Liver (tissue), 9 donors: ENCODE data around the gene ZNF423. TPM values are rescaled to one million over a fixed set of nuclear protein-coding genes. Genes with fewer than 3 reads are reported as not detected.

ENCODE experiments used
- DNase-seq: peaks from one replicate; pipeline ENCODE4 v3.0.0-alpha.2; 2017; ENCODE audit warnings: low spot score
- H3K27ac ChIP-seq, 2 donors: one replicate each; pipeline ENCODE4 v1.7.0; 2013; ENCODE audit warnings: inconsistent platforms in 2 of 2, low read length in 2 of 2, control low read depth in 1 of 2, low read depth in 1 of 2, mild to moderate bottlenecking in 1 of 2
- H3K27me3 ChIP-seq, 4 donors: one replicate each; pipeline versions ENCODE4 v1.6.1 to v1.7.0; 2013; ENCODE audit warnings: low read length in 3 of 4, inconsistent platforms in 1 of 4, mild to moderate bottlenecking in 1 of 4, moderate library complexity in 1 of 4; ENCODE audit not compliant: control insufficient read depth in 4 of 4, insufficient read depth in 4 of 4
- H3K36me3 ChIP-seq, 4 donors: one replicate each; pipeline versions ENCODE4 v1.6.1 to v1.7.0; 2013; ENCODE audit warnings: low read length in 3 of 4, mild to moderate bottlenecking in 3 of 4, low read depth in 1 of 4, moderate library complexity in 1 of 4; ENCODE audit not compliant: control insufficient read depth in 4 of 4, insufficient read depth in 3 of 4
- H3K4me1 ChIP-seq, 4 donors: one replicate each; pipeline versions ENCODE4 v1.6.1 to v1.7.0; 2013; ENCODE audit warnings: low read length in 3 of 4, mild to moderate bottlenecking in 3 of 4, moderate library complexity in 1 of 4; ENCODE audit not compliant: control insufficient read depth in 4 of 4, insufficient read depth in 4 of 4
- H3K4me3 ChIP-seq, 3 donors: one replicate each; pipeline versions ENCODE4 v1.6.1 to v1.7.0; 2013; ENCODE audit warnings: low read length in 3 of 3, control low read depth in 1 of 3, low read depth in 1 of 3, mild to moderate bottlenecking in 1 of 3
- H3K9ac ChIP-seq, 2 donors: one replicate each; pipeline ENCODE4 v1.7.0; 2013; ENCODE audit warnings: low read length in 2 of 2, mild to moderate bottlenecking in 2 of 2, moderate library complexity in 2 of 2, control low read depth in 1 of 2, low read depth in 1 of 2
- H3K9me3 ChIP-seq, 4 donors: one replicate each; pipeline versions ENCODE4 v1.6.1 to v1.7.0; 2013; ENCODE audit warnings: low read length in 3 of 4; ENCODE audit not compliant: control insufficient read depth in 4 of 4
- EGR1 ChIP-seq, 2 donors: IDR thresholded peaks; 2 replicates each; pipeline ENCODE4 v1.6.1; 2016 to 2018; ENCODE audit warnings: antibody characterized with exemption in 2 of 2, low read depth in 2 of 2
- FOXA1 ChIP-seq: IDR thresholded peaks from 2 replicates; pipeline ENCODE4 v1.6.1; 2016; ENCODE audit warnings: antibody characterized with exemption
- FOXA2 ChIP-seq: IDR thresholded peaks from 2 replicates; pipeline ENCODE4 v1.6.1; 2016; ENCODE audit warnings: antibody characterized with exemption
- GABPA ChIP-seq, 2 donors: IDR thresholded peaks in 1 of 2; conservative IDR thresholded peaks in 1 of 2; 2 replicates each; pipeline ENCODE4 v1.6.1; 2016; ENCODE audit warnings: antibody characterized with exemption in 2 of 2, mild to moderate bottlenecking in 1 of 2, moderate library complexity in 1 of 2
- HNF4G ChIP-seq: IDR thresholded peaks from 2 replicates; pipeline ENCODE4 v1.6.1; 2016; ENCODE audit warnings: antibody characterized with exemption
- JUND ChIP-seq, 2 donors: IDR thresholded peaks; 2 replicates each; pipeline ENCODE4 v1.6.1; 2016; ENCODE audit warnings: antibody characterized with exemption in 2 of 2
- NR2F2 ChIP-seq: IDR thresholded peaks from 2 replicates; pipeline ENCODE4 v1.6.1; 2016; ENCODE audit warnings: antibody characterized with exemption
- RAD21 ChIP-seq, 2 donors: IDR thresholded peaks; 2 replicates each; pipeline ENCODE4 v1.6.1; 2016; ENCODE audit warnings: antibody characterized with exemption in 2 of 2, mild to moderate bottlenecking in 2 of 2
- REST ChIP-seq: IDR thresholded peaks from 2 replicates; pipeline ENCODE4 v1.6.1; 2016; ENCODE audit warnings: antibody characterized with exemption, mild to moderate bottlenecking
- RXRA ChIP-seq, 2 donors: IDR thresholded peaks; 2 replicates each; pipeline ENCODE4 v1.6.1; 2017 to 2018; ENCODE audit warnings: antibody characterized with exemption in 2 of 2, mild to moderate bottlenecking in 1 of 2
- SP1 ChIP-seq: IDR thresholded peaks from 2 replicates; pipeline ENCODE4 v1.6.1; 2018; ENCODE audit warnings: antibody characterized with exemption, mild to moderate bottlenecking
- TAF1 ChIP-seq: conservative IDR thresholded peaks from 2 replicates; pipeline ENCODE4 v1.6.1; 2016; ENCODE audit warnings: antibody characterized with exemption, mild to moderate bottlenecking
- YY1 ChIP-seq: IDR thresholded peaks from 2 replicates; pipeline ENCODE4 v1.6.1; 2016; ENCODE audit warnings: antibody characterized with exemption, mild to moderate bottlenecking
- ZBTB33 ChIP-seq: IDR thresholded peaks from 2 replicates; pipeline ENCODE4 v1.6.1; 2016; ENCODE audit warnings: antibody characterized with exemption
- WGBS: extraction: QIAGEN DNeasy Blood & Tissue Kit; methylation state at CpG from one replicate; pipeline ENCODE4 v1.1.7; 2013; 5-methylcytosine and 5-hydroxymethylcytosine counted together
- polyA plus RNA-seq, 2 donors: library from polyadenylated mRNA; stranded (reverse) in 1 of 2; unstranded in 1 of 2; fragments of 200-250 nt in 1 of 2; fragments of >200 nt in 1 of 2; fragmentation: Nextera tagmentation in 1 of 2; extraction: Ambion mirVana in 1 of 2; gene quantifications; one replicate each; pipeline versions ENCODE4 v1.2.1 to v1.2.3, GENCODE V29; 2013 to 2015
- total RNA-seq, 2 donors: library from RNA; depleted of rRNA; stranded (reverse); fragments of >200 nt; gene quantifications; one replicate each; pipeline ENCODE4 v1.2.3, GENCODE V29; 2014
- TF ChIP-seq, protein P1 (sequence below): IDR thresholded peaks from 2 replicates; pipeline ENCODE4 v1.6.1; 2016; ENCODE audit warnings: antibody characterized with exemption
- TF ChIP-seq, protein P2 (sequence below): fragments of 150-350 bp; IDR thresholded peaks from 2 replicates; pipeline ENCODE4 v1.5.1; 2017; ENCODE audit warnings: improper control_type of control experiment, low read depth, low read length; ENCODE audit not compliant: missing input control
- TF ChIP-seq, protein P3 (sequence below): IDR thresholded peaks from 2 replicates; pipeline ENCODE4 v1.6.1; 2016; ENCODE audit warnings: antibody characterized with exemption
- donor health status: healthy.
- donor health status: healthy.
- donor health status: healthy.
- donor health status: healthy.
- donor health status: healthy.

Gene ZNF423
- total and polyA plus RNA-seq, 4 donors: 0.24 to 1.6 (median 0.39) TPM

- Histone ChIP-seq H3K27ac (no peak overlapping the region), H3K4me1 (peaks cover under 1 to 15% (median 10%) of the 10 kb centered on the region in 4 donors), H3K9ac (no peak overlapping the region)
Observed at GRCh38 chr16:49852279-49852678, 3.6 kb downstream of the ZNF423 start.

DNA sequence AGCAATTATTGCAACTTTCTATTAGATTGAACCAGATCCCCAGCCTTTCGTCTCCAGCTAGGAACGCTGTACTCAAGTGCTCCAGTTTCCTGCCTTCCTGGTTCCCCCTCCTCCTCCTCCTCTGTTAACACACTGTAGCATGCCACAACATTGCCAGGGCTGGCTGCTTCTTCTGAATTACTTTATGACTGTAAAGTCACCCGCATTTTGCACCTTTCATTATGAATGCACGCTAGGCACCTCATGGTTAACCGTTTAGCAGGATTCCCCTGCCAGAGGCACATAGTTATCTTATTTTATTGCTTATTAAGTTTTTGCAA is 4.5 kb downstream of the ZNF423 start:
- Histone ChIP-seq H3K27ac (no peak overlapping the region), H3K9ac (no peak overlapping the region), H3K4me3 (no peak overlapping the region), H3K36me3 (no peaks in the 10 kb centered on the region), H3K4me1 (peaks cover 0 to 13% (median 5%) of the 10 kb centered on the region in 4 donors), H3K9me3 (no peaks in the 10 kb centered on the region), H3K27me3 (peaks cover 0 to 4% (median under 1%) of the 10 kb centered on the region in 4 donors)
- WGBS: 45% methylated on average over 5 of the region's 5 CpGs
- no peak for DNase-seq
- TF ChIP-seq TAF1 (no peak), JUND (IDR thresholded peaks at IDR 0.05) (no peak), RAD21 (IDR thresholded peaks at IDR 0.05) (no peak), EGR1 (IDR thresholded peaks at IDR 0.05; ENCODE audit: low read depth in 2 of 2) (no peak), ZBTB33 (no peak), RXRA (IDR thresholded peaks at IDR 0.05) (no peak), SP1 (no peak), HNF4G (no peak), FOXA1 (no peak), FOXA2 (no peak), GABPA (IDR thresholded peaks at IDR 0.05 in 1 of 2, conservative IDR thresholded peaks at IDR 0.05 in 1 of 2) (no peak), NR2F2 (no peak), YY1 (no peak)
- TF ChIP-seq, protein P1, sequence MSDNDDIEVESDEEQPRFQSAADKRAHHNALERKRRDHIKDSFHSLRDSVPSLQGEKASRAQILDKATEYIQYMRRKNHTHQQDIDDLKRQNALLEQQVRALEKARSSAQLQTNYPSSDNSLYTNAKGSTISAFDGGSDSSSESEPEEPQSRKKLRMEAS: no peak
- TF ChIP-seq, protein P2, sequence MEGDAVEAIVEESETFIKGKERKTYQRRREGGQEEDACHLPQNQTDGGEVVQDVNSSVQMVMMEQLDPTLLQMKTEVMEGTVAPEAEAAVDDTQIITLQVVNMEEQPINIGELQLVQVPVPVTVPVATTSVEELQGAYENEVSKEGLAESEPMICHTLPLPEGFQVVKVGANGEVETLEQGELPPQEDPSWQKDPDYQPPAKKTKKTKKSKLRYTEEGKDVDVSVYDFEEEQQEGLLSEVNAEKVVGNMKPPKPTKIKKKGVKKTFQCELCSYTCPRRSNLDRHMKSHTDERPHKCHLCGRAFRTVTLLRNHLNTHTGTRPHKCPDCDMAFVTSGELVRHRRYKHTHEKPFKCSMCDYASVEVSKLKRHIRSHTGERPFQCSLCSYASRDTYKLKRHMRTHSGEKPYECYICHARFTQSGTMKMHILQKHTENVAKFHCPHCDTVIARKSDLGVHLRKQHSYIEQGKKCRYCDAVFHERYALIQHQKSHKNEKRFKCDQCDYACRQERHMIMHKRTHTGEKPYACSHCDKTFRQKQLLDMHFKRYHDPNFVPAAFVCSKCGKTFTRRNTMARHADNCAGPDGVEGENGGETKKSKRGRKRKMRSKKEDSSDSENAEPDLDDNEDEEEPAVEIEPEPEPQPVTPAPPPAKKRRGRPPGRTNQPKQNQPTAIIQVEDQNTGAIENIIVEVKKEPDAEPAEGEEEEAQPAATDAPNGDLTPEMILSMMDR: no peak

More at GRCh38 chr16:49852279-49852678, 3.6 kb downstream of the ZNF423 start:
- Histone ChIP-seq H3K9me3 (no peaks in the 10 kb centered on the region), H3K36me3 (no peaks in the 10 kb centered on the region), H3K27me3 (peaks cover 0 to 4% (median under 1%) of the 10 kb centered on the region in 4 donors), H3K4me3 (no peak overlapping the region)
- no peak for TF ChIP-seq YY1
- TF ChIP-seq JUND (IDR thresholded peaks at IDR 0.05): no peak
- TF ChIP-seq EGR1 (IDR thresholded peaks at IDR 0.05; ENCODE audit: low read depth in 2 of 2): no peak
- TF ChIP-seq FOXA2: no peak
- TF ChIP-seq, protein P3, sequence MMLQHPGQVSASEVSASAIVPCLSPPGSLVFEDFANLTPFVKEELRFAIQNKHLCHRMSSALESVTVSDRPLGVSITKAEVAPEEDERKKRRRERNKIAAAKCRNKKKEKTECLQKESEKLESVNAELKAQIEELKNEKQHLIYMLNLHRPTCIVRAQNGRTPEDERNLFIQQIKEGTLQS: no peak
- TF ChIP-seq RAD21 (IDR thresholded peaks at IDR 0.05): no peak
- TF ChIP-seq, protein P2: no peak
- no peak for TF ChIP-seq SP1
- no peak for TF ChIP-seq REST
- no peak for TF ChIP-seq HNF4G
- TF ChIP-seq RXRA (IDR thresholded peaks at IDR 0.05): no peak
- WGBS: 25% methylated on average over 5 of the region's 5 CpGs
- DNase-seq: no peak
